HFF-Myc (cell line): ENCODE results near the gene ASB1.

ENCODE experiments used
- DNase-seq: peaks from one replicate; pipeline ENCODE4 v3.0.0-alpha.2; 2011; ENCODE audit warnings: low read depth; ENCODE audit errors: extremely low read depth
- H3K4me3 ChIP-seq: replicated peaks from 2 replicates; pipeline ENCODE4 v1.5.1; 2011; ENCODE audit warnings: low read depth, mild to moderate bottlenecking, control low read depth, low read length
- TF ChIP-seq, protein P1 (sequence below): IDR thresholded peaks from 2 replicates; pipeline ENCODE4 v1.5.1; 2012; ENCODE audit warnings: mild to moderate bottlenecking, low read depth, low read length, control low read depth; ENCODE audit errors: missing control alignments

ASB1 gene

DNA sequence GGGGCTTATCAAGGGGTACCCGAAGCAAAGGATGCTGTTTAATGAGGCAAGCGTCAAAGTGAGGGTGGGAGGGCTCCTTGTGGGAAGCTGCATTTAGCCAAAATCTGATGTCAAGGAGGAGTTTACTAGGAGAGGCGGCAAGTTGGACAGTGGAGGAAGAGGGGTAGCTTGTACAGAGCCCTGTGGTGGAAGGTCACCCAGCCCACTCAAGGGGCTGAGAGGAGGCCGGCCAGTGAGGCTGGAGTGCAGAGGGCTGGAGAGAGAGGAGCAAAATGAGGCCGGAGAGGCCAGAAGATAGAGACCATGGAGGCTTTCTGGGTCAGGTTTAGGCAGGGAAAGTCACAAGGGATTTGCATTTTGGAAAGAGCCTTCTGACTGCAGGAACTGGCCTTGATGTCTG lies 49.5 kb downstream of the ASB1 start:
- TF ChIP-seq, protein P1, sequence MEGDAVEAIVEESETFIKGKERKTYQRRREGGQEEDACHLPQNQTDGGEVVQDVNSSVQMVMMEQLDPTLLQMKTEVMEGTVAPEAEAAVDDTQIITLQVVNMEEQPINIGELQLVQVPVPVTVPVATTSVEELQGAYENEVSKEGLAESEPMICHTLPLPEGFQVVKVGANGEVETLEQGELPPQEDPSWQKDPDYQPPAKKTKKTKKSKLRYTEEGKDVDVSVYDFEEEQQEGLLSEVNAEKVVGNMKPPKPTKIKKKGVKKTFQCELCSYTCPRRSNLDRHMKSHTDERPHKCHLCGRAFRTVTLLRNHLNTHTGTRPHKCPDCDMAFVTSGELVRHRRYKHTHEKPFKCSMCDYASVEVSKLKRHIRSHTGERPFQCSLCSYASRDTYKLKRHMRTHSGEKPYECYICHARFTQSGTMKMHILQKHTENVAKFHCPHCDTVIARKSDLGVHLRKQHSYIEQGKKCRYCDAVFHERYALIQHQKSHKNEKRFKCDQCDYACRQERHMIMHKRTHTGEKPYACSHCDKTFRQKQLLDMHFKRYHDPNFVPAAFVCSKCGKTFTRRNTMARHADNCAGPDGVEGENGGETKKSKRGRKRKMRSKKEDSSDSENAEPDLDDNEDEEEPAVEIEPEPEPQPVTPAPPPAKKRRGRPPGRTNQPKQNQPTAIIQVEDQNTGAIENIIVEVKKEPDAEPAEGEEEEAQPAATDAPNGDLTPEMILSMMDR, result no peak
- H3K4me3 ChIP-seq, result no peak overlapping the region
- no peak for DNase-seq

DNA sequence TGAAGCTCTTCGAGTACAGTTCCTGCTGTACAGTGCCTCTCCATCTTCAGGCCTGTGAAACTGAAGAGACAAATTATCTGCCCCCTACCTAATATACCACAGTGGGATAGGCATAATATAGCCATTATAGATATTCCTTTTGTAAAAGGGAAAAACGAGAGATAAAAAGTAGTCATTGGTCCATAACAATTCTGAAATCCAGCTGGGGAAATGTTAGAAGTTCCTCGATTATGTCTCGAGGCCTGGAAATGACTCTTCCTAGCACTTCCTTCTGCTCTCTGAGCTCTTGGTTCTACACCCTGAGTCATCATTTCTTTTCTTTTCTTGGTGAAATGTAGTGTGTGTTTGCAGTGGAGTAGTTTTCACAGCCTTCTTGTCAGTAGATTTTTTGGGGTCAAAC lies 51.5 kb downstream of the ASB1 start:
- no peak overlapping the region for H3K4me3 ChIP-seq
- TF ChIP-seq, protein P1, result no peak
- DNase-seq, result no peak

DNA sequence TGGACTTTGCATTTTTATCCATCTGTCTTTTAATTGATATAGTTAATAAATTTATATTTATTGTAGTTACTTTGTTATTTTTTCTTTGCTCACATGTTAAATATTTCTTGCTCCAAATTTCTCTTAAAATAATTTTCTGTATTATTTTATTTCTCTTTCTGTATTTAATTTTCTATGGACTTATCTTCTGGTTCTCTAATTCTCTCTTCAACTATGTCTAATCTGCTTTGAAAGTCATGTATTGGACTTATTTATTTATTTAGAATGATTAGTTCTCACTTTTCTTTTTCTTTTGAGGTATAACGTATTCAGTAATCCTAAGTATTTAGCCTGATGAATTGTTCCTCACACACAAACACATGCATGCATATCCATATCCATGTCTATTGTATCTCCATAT lies 53.1 kb downstream of the ASB1 start:
- DNase-seq, result no peak
- no peak overlapping the region for H3K4me3 ChIP-seq
- TF ChIP-seq, protein P1, result no peak

DNA sequence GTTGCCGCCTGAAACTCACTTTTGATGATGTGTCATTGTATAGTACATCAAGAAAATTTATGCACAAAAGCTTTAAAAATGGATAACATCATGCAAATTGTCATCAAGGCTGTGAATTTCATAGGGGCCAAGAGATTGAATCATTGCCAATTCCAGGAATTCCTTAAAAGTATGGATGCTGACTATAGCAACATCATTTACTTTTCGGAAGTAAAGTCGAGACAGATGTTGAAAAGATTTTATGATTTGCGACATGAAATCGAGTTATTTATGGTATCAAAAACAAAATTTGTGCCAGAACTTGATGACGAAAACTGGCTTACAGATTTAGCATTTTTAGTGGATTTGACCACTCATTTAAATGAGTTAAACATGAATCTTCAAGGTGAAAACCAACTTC lies 56.3 kb downstream of the ASB1 start:
- TF ChIP-seq, protein P1, result no peak
- no peak for DNase-seq
- no peak overlapping the region for H3K4me3 ChIP-seq

DNA sequence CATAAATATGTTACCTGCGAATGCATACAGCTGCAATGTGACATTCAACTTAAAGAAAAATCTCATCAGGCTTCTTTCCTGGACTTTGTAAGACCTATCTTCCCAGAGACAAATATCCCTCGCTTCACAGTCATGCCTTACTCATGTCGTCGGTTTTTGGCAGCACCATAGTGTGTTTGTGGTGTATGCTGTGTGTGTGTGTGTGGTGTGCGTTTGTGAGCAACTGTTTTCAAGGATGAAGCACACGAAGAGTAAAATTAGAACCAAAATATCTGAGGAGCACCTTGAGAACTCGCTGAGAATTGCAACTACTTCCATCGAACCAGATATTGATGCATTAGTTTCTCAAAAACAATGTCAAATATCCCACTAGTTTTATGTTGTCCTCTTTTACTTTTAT lies 56.9 kb downstream of the ASB1 start:
- no peak for DNase-seq
- TF ChIP-seq, protein P1, result no peak
- no peak overlapping the region for H3K4me3 ChIP-seq

DNA sequence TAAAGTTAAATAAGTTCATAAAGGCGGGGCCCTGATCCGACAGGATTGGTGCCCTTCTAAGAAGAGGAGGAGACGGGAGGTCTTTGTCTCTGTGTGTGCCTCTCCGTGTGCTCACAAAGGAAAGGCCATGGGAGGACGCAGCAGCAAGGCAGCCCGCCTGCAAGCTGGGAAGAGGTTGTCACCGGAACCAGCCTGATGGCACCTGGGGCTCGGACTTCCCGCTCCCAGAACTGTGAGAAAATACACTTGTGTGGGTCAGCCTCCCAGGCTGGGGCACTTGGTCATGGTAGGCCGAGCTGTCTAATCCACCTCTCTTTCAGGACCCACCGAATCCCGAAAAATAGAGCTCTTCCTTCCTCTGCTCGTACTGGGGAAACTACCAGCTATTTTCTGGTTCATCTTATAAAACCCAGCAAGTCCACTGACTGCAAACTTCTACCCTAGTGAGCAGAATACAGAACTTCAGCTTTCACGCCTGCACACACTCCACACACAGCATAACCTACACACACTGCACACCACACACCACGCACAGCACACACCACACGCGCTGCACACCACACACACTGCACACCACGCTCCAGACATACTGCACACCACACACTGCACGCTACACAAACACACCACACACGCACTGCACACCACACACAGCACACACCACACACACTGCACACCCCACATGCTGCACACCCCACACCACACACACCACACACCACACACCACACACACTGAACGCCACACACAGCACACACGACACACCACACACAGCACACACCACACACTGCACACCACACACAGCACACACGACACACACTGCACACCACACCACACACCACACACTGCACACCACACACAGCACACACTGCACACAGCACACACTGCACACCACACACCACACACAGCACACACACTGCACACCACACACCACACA lies 58.1 kb downstream of the ASB1 start:
- TF ChIP-seq, protein P1, result no peak
- no peak overlapping the region for H3K4me3 ChIP-seq
- no peak for DNase-seq
